ENCODE results near the gene USH2A.

GRCh38 chr1:215865060-215865459 is 558.2 kb downstream of the USH2A start:
- TF ChIP-seq CTCF (IDR thresholded peaks at IDR 0.05) (no peak), POLR2A (IDR thresholded peaks at IDR 0.05) (no peak), POLR2AphosphoS5 (IDR thresholded peaks at IDR 0.05) (no peak)

Measured in transverse colon (tissue), 4 donors.